ENCODE measurements around the gene ZC3HAV1. TPM values are rescaled to one million over a fixed set of nuclear protein-coding genes. Genes with fewer than 3 reads are reported as not detected.

ZC3HAV1 gene
- total and polyA plus RNA-seq, 2 of the 4 experiments (the other 2 are of a cell fraction) = 9.9 to 22.4 TPM

DNA sequence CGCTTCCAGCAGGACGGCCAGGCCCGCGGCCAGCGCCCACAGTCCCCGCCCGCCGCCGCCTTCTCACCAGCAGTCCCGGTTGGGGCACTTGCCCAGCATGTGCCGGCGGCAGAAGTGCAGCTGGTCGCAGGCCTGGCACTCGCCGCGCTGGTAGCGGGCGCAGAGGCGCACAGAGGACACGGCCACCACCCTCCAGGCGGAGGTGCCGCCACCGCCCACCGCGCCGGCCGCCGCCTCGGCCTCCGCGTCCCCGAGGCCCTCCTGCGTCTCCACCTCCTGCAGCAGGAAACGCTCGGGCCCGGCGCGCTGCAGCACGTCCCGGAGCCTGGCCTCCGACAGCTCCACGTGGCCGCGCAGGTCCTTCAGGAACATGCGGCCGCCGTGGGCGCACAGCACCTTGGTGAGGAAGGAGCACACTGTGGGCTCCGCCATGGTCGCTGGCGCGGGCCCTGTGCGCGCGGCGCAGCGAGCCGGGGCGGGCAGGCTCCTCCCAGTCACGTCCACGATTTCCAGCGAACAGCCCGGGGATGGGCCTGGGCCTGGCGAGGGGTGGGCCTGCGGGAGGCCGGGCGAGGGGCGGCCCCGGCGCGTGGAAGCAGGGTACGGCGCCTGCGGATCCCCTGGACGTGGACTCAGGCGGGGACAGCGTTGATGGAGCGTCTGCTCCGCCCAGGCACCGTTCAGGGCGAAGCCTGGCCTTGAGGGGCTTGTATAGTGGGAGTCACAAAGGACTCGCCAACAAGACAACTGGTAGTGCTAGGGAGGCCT is 73.8 kb downstream of the ZC3HAV1 start, which contains the start of gene ZC3HAV1L:
ZC3HAV1L (minus strand) TSS at position 457 of the 768 bp plus-strand sequence; CDS start at position 432, 25 bp downstream.
- Histone ChIP-seq H3K9me3 (ENCODE audit: control insufficient read depth, insufficient read depth, low read length) (no peaks in the 10 kb centered on the region), H3K18ac (ENCODE audit: low read depth, low read length) (peak within 1 kb of the TSS; percentile 75), H4K5ac (ENCODE audit: low read depth, low read length) (peak within 1 kb of the TSS; percentile 94), H3K14ac (replicated peaks; ENCODE audit: low read depth, low read length) (peak within 1 kb of the TSS; percentile 91), H4K8ac (ENCODE audit: low read depth in 2 of 2, low read length in 2 of 2) (peak within 1 kb of the TSS; percentile 89 to 98), H3K27me3 (ENCODE audit: control insufficient read depth, insufficient read depth, low read length) (no peaks in the 10 kb centered on the region), H2AK9ac (replicated peaks; ENCODE audit: low read depth, low read length, poor library complexity) (peak within 1 kb of the TSS; percentile 98), H3K9ac (ENCODE audit: low read depth, low read length) (peak within 1 kb of the TSS; percentile 70), H3K56ac (ENCODE audit: extremely low read depth, insufficient read depth, low read length) (peak within 1 kb of the TSS; percentile 28; the same call in 1 of the 2 replicates), H4K20me1 (ENCODE audit: insufficient read depth, low read length) (peaks cover 16% of the 10 kb centered on the region), H2AFZ (replicated peaks; ENCODE audit: low read length, poor library complexity) (peak within 1 kb of the TSS; percentile 99), H3K36me3 (ENCODE audit: control insufficient read depth, insufficient read depth, low read length) (peaks cover 15% of the 10 kb centered on the region), H3K4me1 (ENCODE audit: control insufficient read depth, insufficient read depth, low read length) (peaks cover 8% of the 10 kb centered on the region), H2BK20ac (ENCODE audit: low read depth, low read length) (no peak within 1 kb of the TSS), H2BK15ac (ENCODE audit: low read depth, low read length) (peak within 1 kb of the TSS; percentile 4; the same call in 1 of the 3 replicates), H3K23ac (ENCODE audit: low read depth, low read length) (peak within 1 kb of the TSS; percentile 89), H3K79me1 (ENCODE audit: low read depth in 1 of 2, low read length in 2 of 2) (peaks cover 16 to 46% of the 10 kb centered on the region in 2 experiments), H3K27ac (ENCODE audit: insufficient read depth, low read length) (peak within 1 kb of the TSS; percentile 80), H2AK5ac (ENCODE audit: low read depth, low read length) (peak within 1 kb of the TSS; percentile 56; the same call in 1 of the 2 replicates), H3K4ac (ENCODE audit: low read depth, low read length) (peak within 1 kb of the TSS; percentile 96), H4K91ac (ENCODE audit: insufficient read depth, low read depth, low read length) (peak within 1 kb of the TSS; percentile 90), H3K4me2 (ENCODE audit: low read depth, low read length) (peak within 1 kb of the TSS; percentile 88), H3K4me3 (ENCODE audit: insufficient read depth, low read depth, low read length) (peak within 1 kb of the TSS; percentile 78), H3K9me1 (ENCODE audit: insufficient read depth, low read length) (peaks cover 17% of the 10 kb centered on the region), H2BK5ac (ENCODE audit: low read depth, low read length, poor library complexity, severe bottlenecking) (peak within 1 kb of the TSS; percentile 85), H2BK120ac (ENCODE audit: low read depth, low read length) (peak within 1 kb of the TSS; percentile 81; the same call in 1 of the 2 replicates)
- ATAC-seq (ENCODE audit: low read depth) (peak; percentile 95), DNase-seq (peak; percentile 63)
- in situ Hi-C loops (cut with MboI; ENCODE audit: low sequenced_read_pairs) = no loop called here
- BruUV-seq (replicated peaks) = no TSS peak
- 3% methylated on average over 36 of the region's 82 CpGs; no CpG with 5 or more reads in 1 of the 2 experiments for whole genome bisulfite sequencing, 2 experiments (ENCODE audit: extremely low coverage in 2 of 2, insufficient read length in 1 of 2)
- intact Hi-C loops (cut with micrococcal nuclease) = no loop called here
- ChIA-PET POLR2A (ENCODE audit: unreplicated experiment) (interaction anchor here (0.6 kb wide), 1 partner anchor 13 kb away, joined by 3 read pairs; no protein-coding TSS in a partner anchor), CTCF (interaction anchor here (0.8 kb wide), 2 partner anchors 39 to 40 kb away, joined by 3 read pairs; no protein-coding TSS in a partner anchor)
- dilution Hi-C loops (cut with HindIII; ENCODE audit: low sequenced_read_pairs, unreplicated experiment) = no loop called here
- TF ChIP-seq FOS (IDR thresholded peaks at IDR 0.05; ENCODE audit: low read depth, low read length) (no peak), MXI1 (IDR thresholded peaks at IDR 0.05; ENCODE audit: borderline replicate concordance, low read depth, low read length) (peak; percentile 89), MAFK (IDR thresholded peaks at IDR 0.05; ENCODE audit: low read depth, low read length) (no peak)
- TF ChIP-seq, protein P1, sequence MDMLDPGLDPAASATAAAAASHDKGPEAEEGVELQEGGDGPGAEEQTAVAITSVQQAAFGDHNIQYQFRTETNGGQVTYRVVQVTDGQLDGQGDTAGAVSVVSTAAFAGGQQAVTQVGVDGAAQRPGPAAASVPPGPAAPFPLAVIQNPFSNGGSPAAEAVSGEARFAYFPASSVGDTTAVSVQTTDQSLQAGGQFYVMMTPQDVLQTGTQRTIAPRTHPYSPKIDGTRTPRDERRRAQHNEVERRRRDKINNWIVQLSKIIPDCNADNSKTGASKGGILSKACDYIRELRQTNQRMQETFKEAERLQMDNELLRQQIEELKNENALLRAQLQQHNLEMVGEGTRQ (IDR thresholded peaks at IDR 0.05; ENCODE audit: low read depth, low read length) = 0 out of 2 replicates have a peak, but pooled peaks have one; percentile 5
